HG02840 (cell line): Measurements from ENCODE around the gene MCM9.
"Not testable (repeated sequence)": the region's sequence is repeated elsewhere in the genome, so short reads cannot be mapped to it uniquely, and the experiment has no call there.

ENCODE experiments used
- ATAC-seq: cut with Tn5 transposase; IDR thresholded peaks from one replicate; pipeline ENCODE4 v1.9.1; 2021; ENCODE audit warnings: mild to moderate bottlenecking, moderate library complexity, moderate number of reproducible peaks; ENCODE audit not compliant: unreplicated experiment, low FRiP score

Gene MCM9

GRCh38 chr6:118808793-118809638 lies 125.9 kb downstream of the MCM9 start:
- ATAC-seq: no peak

- ATAC-seq: no peak
Observed at GRCh38 chr6:118804091-118804490, 130.9 kb downstream of the MCM9 start.

- ATAC-seq: no peak
Observed at GRCh38 chr6:118801257-118801656, 133.7 kb downstream of the MCM9 start.

GRCh38 chr6:118800394-118801071 lies 134.4 kb downstream of the MCM9 start:
- ATAC-seq: peak; percentile 82

- ATAC-seq: no peak
Observed at GRCh38 chr6:118799826-118800225, 135.1 kb downstream of the MCM9 start.

- ATAC-seq: not testable (repeated sequence)
Observed at GRCh38 chr6:118796548-118796947, 138.4 kb downstream of the MCM9 start.

DNA sequence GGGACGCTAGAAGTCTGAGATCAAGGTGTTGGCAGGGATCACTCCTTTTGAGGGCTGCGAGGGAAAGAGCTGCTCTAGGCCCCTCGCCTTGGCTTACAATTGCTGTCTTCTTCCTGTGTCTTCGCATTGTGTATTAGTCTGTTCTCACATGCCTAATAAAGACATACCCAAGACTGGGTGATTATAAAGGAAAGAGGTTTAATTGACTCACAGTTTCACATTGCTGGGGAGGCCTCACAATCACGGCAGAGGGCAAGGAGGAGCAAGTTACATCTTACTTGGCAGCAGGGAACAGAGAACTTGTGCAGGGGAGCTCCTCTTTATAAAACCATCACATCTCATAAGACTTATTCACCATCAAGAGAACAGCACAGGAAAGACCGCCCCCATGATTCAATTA lies 143.5 kb downstream of the MCM9 start:
- ATAC-seq: no peak

GRCh38 chr6:118789954-118790353 lies 145.0 kb downstream of the MCM9 start:
- ATAC-seq: no peak

DNA sequence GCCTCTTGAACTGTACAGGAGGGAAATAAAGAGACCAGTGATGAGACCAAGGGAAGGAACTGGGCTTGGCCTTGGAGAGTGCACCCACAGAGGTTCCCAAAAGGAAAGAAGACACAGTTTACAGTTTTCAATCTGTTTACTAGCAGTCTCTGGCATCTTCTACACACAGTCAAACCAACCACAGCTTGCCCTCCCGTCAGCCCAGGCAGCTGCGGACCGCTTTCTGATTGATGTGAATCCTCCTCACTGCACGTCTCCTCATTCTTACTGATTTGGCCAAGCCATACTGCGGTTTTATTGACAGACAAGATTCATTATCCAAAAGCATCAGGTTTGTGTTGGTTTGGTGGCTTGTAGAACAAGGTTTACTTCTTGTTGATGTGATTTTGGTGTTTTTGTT lies 145.5 kb downstream of the MCM9 start:
- ATAC-seq: no peak

DNA sequence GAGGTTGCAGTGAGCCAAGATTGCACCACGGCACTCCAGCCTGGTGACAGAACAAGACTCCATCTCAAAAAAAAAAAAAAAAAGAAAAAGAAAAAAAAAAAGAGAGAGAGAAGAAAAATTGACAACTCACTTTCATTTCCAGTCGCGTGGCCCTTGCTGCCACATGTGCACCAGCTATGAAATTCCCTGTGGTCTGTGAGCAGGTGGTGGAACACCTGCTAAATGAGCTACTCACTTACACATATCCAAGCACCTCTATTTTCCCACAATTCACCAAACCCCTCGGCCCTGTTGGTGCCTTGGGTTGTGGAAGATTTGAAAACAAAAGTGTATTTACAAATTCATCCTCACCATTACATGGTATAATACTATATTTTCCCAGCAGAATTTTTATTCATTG lies 146.3 kb downstream of the MCM9 start:
- no peak for ATAC-seq

DNA sequence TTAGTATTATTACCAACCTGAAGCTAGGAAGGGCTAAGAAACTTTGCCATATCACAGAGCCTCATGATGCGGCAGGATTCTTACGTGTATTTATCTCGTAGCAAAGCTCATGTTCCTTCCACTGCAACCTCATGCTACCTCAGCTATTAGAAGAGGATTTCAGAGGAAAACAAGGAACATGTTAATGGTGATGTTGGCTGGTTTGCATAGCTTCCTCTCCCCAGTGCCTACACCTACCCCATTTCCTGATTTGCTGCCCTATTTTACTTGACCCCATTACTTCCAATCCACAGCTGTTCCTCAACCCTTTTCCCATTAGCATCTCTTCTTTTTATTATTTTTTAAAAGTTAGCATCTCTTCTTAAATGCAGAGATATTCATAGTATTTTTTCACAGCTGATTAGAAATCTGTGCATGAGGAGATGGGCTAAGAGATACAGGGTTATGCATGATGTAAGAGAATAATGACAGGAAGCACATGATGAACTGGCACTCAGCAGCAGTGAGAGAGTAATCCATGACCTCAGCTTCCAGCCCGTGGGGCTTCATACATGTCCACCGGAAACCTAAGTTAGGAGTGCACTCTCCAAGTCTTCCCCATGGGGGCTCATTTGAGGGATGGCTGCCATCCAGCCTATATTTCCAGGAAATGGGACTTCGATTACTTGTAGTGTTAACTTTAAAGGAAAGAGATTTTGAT lies 147.1 kb downstream of the MCM9 start:
- no peak for ATAC-seq

GRCh38 chr6:118786596-118787453 lies 148.1 kb downstream of the MCM9 start:
- ATAC-seq: no peak

- ATAC-seq: no peak
Observed at GRCh38 chr6:118785601-118786000, 149.4 kb downstream of the MCM9 start.

DNA sequence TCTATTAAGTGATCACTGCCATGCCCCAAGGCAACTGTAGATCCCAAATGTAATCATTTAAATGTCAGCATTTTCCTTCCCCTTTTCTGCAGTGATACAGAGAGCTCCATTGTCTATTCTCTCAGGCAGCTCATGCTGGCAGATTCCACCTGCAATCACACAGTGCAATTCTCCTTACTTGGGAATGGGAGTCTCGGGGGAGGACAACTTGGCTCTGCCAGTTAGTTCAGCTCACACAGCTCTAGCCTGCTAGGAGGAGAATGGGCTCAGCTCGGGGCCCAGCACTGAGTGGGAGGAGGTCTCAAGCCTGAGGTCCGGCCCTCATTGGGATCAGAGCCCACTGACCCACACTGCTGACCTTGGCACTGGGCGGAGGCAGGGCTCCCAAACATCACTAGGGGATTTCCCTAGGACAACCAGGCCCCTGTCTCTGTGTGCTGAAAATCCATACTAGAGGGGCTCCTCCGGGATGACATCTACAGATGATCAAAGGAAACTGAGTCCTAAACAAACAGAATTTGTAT lies 150.3 kb downstream of the MCM9 start:
- no peak for ATAC-seq

GRCh38 chr6:118783931-118784550 lies 150.9 kb downstream of the MCM9 start:
- no peak for ATAC-seq

DNA sequence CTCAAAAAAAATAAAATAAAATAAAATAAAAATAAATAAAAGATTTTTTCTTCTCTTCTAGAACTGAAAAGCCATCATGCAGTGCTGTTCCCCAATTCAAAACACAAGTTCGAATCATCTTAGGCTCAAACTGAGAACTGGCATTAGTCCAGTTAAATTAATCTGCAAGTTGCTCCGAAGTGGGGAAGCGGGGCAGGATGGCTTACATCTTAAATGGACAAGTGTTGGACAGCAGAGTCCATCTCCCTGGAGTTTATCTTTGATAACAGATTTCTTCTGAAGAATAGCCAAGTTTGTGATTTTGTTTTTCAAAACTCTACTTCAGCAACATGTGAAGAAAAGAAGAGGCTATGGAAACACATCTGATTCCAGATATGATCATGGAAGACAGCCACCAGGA lies 152.3 kb downstream of the MCM9 start:
- ATAC-seq: no peak

DNA sequence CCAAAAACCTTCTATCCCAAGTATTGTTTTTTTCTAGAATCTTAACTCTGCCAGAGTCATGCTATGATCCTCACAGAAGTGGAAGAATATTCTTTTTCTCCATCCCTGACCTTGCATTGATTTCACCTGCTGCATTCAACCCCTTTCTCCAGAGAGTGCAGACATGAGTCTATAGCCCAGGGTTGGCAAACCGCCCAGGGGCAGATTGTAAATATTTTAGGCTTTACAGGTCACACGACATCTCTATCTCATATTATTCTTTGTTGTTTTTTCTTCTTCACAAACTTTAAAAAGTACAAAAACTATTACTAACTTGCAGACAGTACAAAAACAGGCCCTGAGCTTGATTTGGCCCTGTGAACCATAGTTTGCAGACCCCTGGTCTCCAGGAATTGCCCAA lies 153.1 kb downstream of the MCM9 start:
- no peak for ATAC-seq

- ATAC-seq: no peak
Observed at GRCh38 chr6:118780668-118781067, 154.3 kb downstream of the MCM9 start.

- ATAC-seq: no peak
Observed at GRCh38 chr6:118776607-118777549, 158.1 kb downstream of the MCM9 start.
